C4-2B (cell line): ENCODE results near the gene RCC1.

Source experiments
- CTCF ChIP-seq: fragments of 450-650 bp; conservative IDR thresholded peaks from 2 replicates; pipeline ENCODE4 v1.5.1; 2017; ENCODE audit warnings: mild to moderate bottlenecking
- ZFX ChIP-seq: fragments of 450-650 bp; IDR thresholded peaks from 2 replicates; pipeline ENCODE4 v1.6.1; 2017

GRCh38 chr1:28456078-28456477 lies 49.8 kb upstream of the RCC1 start:
- TF ChIP-seq CTCF (no peak), ZFX (no peak)
